Measurements from ENCODE around the gene LRRC8A. TPM values are rescaled to one million over a fixed set of nuclear protein-coding genes. Genes with fewer than 3 reads are reported as not detected.
"Not testable (repeated sequence)": the region's sequence is repeated elsewhere in the genome, so short reads cannot be mapped to it uniquely, and the experiment has no call there.

Gene LRRC8A
- total and polyA plus RNA-seq, 12 donors = 9.0 to 88.3 (median 34.5) TPM

DNA sequence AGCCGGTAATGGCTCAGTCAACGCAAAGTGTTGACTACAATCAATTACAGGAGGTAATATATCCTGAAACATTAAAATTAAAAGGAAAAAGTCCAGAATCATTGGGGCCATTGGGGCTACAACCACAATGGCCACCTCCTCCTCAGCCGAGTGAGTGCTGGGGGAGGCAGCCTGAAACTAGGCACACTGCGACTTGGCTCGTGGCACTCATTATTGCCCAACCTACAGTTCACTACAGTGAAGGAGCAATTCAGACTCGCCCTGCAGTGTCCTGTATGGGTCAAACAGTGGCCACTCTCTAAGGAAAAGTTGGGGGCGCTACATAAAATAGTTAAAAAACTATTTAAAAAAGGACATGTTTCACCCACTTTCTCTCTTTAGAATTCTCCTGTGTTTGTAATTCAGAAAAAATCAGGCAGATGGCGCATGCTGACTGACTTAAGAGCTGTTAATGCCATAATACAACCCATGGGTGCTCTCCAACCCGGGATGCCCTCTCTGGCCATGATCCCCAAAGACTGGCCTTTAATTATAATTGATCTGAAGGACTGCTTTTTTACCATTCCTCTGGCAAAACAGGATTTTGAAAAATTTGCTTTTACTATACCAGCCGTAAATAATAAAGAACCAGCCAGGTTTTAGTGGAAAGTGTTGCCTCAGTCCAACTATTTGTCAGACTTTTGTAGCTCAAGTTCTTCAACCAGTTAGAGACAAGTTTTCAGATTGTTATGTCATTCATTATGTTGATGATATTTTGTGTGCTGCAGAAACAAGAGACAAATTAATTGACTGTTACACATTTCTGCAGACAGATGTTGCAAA lies 29.9 kb upstream of the LRRC8A start:
- H3K36me3 ChIP-seq (replicated peaks in 1 of 2); H3K9me3 ChIP-seq (replicated peaks in 1 of 3); H3K27me3 ChIP-seq; H3K4me1 ChIP-seq (replicated peaks in 1 of 2); intact Hi-C loops (cut with DNase I); H3K27ac ChIP-seq; H3K4me3 ChIP-seq: not testable (repeated sequence)
- WGBS, 4 donors = 74 to 78% (median 75%) methylated on average over 10 of the region's 10 CpGs
- TF ChIP-seq, protein P1, sequence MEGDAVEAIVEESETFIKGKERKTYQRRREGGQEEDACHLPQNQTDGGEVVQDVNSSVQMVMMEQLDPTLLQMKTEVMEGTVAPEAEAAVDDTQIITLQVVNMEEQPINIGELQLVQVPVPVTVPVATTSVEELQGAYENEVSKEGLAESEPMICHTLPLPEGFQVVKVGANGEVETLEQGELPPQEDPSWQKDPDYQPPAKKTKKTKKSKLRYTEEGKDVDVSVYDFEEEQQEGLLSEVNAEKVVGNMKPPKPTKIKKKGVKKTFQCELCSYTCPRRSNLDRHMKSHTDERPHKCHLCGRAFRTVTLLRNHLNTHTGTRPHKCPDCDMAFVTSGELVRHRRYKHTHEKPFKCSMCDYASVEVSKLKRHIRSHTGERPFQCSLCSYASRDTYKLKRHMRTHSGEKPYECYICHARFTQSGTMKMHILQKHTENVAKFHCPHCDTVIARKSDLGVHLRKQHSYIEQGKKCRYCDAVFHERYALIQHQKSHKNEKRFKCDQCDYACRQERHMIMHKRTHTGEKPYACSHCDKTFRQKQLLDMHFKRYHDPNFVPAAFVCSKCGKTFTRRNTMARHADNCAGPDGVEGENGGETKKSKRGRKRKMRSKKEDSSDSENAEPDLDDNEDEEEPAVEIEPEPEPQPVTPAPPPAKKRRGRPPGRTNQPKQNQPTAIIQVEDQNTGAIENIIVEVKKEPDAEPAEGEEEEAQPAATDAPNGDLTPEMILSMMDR (IDR thresholded peaks at IDR 0.05) = peak; percentile 31 to 70 (median 61)
- peak in 6 of 7 donors; percentile 36 to 74 (median 50) for DNase-seq

DNA sequence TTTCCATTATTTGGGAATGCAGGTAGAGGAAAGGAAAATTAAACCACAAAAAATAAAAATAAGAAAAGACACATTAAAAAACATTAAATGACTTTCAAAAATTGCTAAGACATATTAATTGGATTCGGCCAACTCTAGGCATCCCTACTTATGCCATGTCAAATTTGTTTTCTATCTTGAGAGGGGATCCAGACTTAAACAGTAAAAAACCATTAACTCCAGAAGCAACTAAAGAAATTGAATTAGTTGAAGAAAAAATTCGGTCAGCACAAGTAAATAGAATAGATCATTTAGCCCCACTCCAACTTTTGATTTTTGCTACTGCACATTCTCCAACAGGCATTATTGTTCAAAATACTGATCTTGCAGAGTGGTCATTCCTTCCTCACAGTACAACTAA lies 29.3 kb upstream of the LRRC8A start:
- H3K27ac ChIP-seq; H3K36me3 ChIP-seq (replicated peaks in 1 of 2); H3K27me3 ChIP-seq; H3K4me1 ChIP-seq (replicated peaks in 1 of 2); intact Hi-C loops (cut with DNase I); H3K4me3 ChIP-seq; H3K9me3 ChIP-seq (replicated peaks in 1 of 3); DNase-seq: not testable (repeated sequence)
- WGBS, 4 donors = 78 to 85% (median 81%) methylated on average over 2 of the region's 2 CpGs

DNA sequence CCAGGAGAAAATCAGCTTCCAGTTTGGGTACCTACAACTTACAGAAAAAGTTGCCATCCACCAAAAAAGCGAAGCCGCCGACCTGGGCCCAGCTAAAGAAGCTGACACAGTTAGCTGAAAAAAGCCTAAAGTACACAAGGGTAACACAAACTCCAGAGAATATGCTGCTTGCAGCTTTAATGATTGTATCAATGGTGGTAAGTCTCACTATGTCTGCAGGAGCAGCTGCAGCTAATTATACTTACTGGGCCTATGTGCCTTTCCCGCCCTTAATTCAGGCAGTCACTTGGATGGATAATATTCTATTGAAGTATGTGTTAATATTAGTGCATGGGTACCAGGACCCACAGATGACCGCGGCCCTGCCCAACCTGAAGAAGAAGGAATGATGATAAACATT lies 27.5 kb upstream of the LRRC8A start:
- H3K27ac ChIP-seq; H3K4me1 ChIP-seq (replicated peaks in 1 of 2); H3K9me3 ChIP-seq (replicated peaks in 1 of 3); intact Hi-C loops (cut with DNase I); H3K4me3 ChIP-seq; H3K36me3 ChIP-seq (replicated peaks in 1 of 2); DNase-seq; H3K27me3 ChIP-seq: not testable (repeated sequence)
- 90 to 96% (median 95%) methylated on average over 6 of the region's 6 CpGs for WGBS, 4 donors

DNA sequence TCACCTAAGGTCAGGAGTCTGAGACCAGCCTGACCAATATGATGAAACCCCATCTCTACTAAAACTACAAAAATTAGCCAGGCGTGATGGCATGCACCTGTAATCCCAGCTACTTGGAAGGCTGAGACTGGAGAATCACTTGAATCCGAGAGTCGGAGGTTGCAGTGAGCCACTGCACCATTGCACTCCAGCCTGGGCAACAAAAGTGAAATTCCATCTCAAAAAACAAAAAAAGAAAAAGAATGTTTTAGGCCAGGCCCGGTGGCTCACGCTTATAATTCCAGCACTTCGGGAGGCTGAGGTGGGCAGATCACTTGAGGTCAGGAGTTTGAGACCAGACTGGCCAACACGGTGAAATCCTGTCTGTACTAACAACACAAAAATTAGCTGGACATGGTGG lies 23.5 kb upstream of the LRRC8A start:
- intact Hi-C loops (cut with DNase I); H3K4me1 ChIP-seq (replicated peaks in 1 of 2); H3K27ac ChIP-seq; DNase-seq; H3K27me3 ChIP-seq; H3K36me3 ChIP-seq (replicated peaks in 1 of 2); H3K4me3 ChIP-seq; H3K9me3 ChIP-seq (replicated peaks in 1 of 3): not testable (repeated sequence)
- WGBS, 4 donors = 90 to 98% (median 96%) methylated on average over 7 of the region's 7 CpGs

DNA sequence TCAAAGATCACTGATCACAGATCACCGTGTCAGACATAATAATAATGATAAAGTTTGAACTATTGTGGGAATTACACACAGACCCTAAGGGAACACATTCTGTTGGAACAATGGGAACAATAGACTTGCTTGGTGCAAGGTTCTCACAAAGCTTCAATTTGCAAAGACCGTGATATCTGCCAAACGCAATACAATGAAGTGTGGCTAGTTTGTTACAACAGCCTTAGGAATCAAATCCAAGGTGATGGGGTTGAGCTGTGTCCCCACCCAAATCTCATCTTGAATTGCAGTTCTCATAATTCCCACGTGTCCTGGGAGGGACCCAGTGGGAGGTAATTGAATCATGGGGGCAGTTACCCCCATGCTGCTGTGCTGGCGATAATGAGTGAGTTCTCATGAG lies 21.0 kb upstream of the LRRC8A start:
- no peak for DNase-seq
- Histone ChIP-seq H3K36me3 (replicated peaks in 1 of 2) (no peaks in the 10 kb centered on the region), H3K27ac (no peak overlapping the region), H3K9me3 (replicated peaks in 1 of 3) (no peaks in the 10 kb centered on the region), H3K27me3 (no peaks in the 10 kb centered on the region), H3K4me3 (no peak overlapping the region), H3K4me1 (replicated peaks in 1 of 2) (no peaks in the 10 kb centered on the region)
- intact Hi-C loops (cut with DNase I) = loop anchor here in 1 of 2 donors (5.0 kb wide), 1 partner anchor 66 kb away; no protein-coding TSS in a partner anchor
- TF ChIP-seq, protein P1 (IDR thresholded peaks at IDR 0.05) = no peak
- no peak for TF ChIP-seq POLR2A (IDR thresholded peaks at IDR 0.05)
- 87 to 96% (median 90%) methylated on average over 5 of the region's 5 CpGs for WGBS, 4 donors

DNA sequence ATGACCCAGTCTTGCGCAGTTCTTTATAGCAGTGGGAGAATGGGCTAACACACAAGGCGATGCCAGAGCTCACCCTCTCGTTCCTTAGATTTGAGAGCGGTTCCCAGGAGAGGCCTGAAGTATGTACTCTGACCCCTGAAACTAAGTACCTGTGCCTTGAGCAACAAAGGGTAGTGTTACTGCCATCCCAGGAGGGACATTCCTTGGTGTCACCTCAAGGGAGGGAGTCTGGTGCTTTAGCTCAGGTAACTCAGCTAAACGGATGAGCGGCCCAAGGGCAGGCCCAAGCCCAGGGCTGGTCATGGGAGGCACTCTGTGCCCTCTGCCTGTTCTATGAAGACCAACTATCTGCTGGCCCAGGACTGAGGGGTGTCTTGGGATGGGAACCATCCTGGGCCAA lies 20.4 kb upstream of the LRRC8A start:
- no peak for TF ChIP-seq POLR2A (IDR thresholded peaks at IDR 0.05)
- TF ChIP-seq, protein P1 (IDR thresholded peaks at IDR 0.05) = no peak
- intact Hi-C loops (cut with DNase I) = loop anchor here in 1 of 2 donors (5.0 kb wide), 1 partner anchor 66 kb away; no protein-coding TSS in a partner anchor
- Histone ChIP-seq H3K27me3 (no peaks in the 10 kb centered on the region), H3K4me3 (no peak overlapping the region), H3K9me3 (replicated peaks in 1 of 3) (no peaks in the 10 kb centered on the region), H3K36me3 (replicated peaks in 1 of 2) (no peaks in the 10 kb centered on the region), H3K27ac (no peak overlapping the region), H3K4me1 (replicated peaks in 1 of 2) (no peaks in the 10 kb centered on the region)
- DNase-seq = no peak
- 78 to 97% (median 88%) methylated on average over 4 to 6 of the region's 6 CpGs for WGBS, 4 donors
